Medulla oblongata (tissue), 1 donor: ENCODE measurements around the gene KLHL10.

Experiments used
- DNase-seq: peaks from one replicate; pipeline ENCODE4 v3.0.0-alpha.2; 2015; ENCODE audit errors: extremely low spot score

KLHL10 gene

DNA sequence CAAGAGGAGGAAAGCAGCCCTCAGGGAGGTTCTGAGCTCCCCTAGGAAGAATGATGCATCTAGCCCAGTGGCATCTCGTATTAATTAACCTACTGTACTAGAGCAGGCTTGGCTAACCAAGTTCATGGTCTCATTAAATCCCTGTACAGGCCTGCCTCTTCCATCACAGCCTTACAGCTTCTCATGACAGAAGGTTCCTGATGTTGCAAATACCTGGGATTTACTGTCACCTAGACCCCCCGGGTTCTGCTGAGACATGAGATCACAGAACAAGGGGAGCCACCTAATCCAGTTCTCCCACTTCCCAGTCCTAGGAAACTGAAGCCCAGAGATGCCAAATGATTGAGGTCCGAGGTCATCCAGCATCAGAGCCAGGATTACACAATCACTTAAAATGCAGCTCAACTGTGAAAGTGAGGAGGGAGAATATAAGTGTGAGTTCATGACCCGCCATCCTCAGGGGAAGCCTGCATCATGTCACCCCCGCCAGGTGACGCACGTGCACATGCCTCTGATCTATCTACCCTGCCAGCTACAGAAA lies 57.2 kb downstream of the KLHL10 start:
- no peak for DNase-seq

DNA sequence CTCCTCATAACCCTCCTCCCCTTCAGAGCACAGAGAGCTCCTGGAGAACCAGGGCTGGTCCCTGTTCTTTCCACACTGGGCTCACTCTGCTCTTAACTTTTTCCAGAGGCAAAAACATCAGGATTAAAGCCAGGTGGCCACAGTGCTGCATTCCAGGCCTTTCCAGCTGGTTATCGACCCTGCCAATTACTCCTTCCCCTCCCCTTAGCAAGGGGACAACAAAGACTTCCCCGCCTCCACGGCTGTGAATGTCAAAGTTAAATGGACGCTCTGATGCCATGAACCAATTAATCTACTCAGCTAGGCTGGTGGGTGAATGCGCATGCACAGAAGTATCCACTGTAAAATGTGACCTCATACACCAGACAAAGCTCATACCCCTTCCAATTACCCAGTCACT lies 58.0 kb downstream of the KLHL10 start:
- DNase-seq = no peak

DNA sequence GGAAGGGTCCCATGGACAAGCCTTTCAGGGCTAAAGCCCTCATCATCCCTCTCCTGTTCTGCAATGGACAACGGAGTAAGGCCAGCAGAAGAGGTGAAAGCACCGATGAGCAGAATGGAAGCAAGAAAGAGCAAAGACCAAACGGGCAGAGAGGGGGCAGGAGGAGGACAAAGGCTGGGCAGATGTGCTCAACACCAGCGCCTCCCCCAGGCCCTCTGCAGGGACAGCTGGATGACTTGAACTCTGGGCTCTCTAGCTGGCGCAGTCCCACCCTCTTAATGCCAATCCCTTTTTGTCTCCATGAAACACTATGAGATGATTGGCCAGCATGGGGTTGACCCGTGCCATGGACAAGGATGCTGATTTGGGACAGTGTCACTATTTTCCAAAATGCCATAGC lies 59.1 kb downstream of the KLHL10 start:
- no peak for DNase-seq
